HepG2 (cell line): ENCODE measurements around the gene PIGX. TPM values are rescaled to one million over a fixed set of nuclear protein-coding genes. Genes with fewer than 3 reads are reported as not detected.

Source experiments
- ATF7-NPFF ChIP-seq: sonication (generic); formaldehyde crosslinking; IDR thresholded peaks from 2 replicates; pipeline ENCODE4 v1.8.1; 2023; ENCODE audit warnings: mild to moderate bottlenecking, low read depth, missing genetic modification reagents, moderate library complexity
- CENPT ChIP-seq: sonication (generic); formaldehyde crosslinking; IDR thresholded peaks from 2 replicates; pipeline ENCODE4 v1.8.0; 2022; ENCODE audit warnings: low read depth, mild to moderate bottlenecking, moderate library complexity, missing genetic modification reagents
- GMEB1 ChIP-seq: sonication (generic); formaldehyde crosslinking; IDR thresholded peaks from 2 replicates; pipeline ENCODE4 v1.5.1; 2020; ENCODE audit warnings: missing genetic modification reagents, mild to moderate bottlenecking, borderline replicate concordance
- HINFP ChIP-seq: sonication (generic); formaldehyde crosslinking; IDR thresholded peaks from 2 replicates; pipeline ENCODE4 v1.4.0; 2020; ENCODE audit warnings: low read depth, mild to moderate bottlenecking, missing genetic modification reagents
- MTA3 ChIP-seq: sonication (generic); formaldehyde crosslinking; IDR thresholded peaks from 2 replicates; pipeline ENCODE4 v1.4.0; 2020; ENCODE audit warnings: missing genetic modification reagents
- MYPOP ChIP-seq: sonication (generic); formaldehyde crosslinking; IDR thresholded peaks from 2 replicates; pipeline ENCODE4 v1.8.1; 2023; ENCODE audit warnings: mild to moderate bottlenecking, moderate library complexity, missing genetic modification reagents
- NFKB2 ChIP-seq: sonication (generic); formaldehyde crosslinking; IDR thresholded peaks from 2 replicates; pipeline ENCODE4 v1.4.0; 2020; ENCODE audit warnings: missing genetic modification reagents, borderline replicate concordance
- NFYC ChIP-seq: IDR thresholded peaks from 2 replicates; pipeline ENCODE4 v1.6.1; 2016; ENCODE audit warnings: missing genetic modification reagents, missing compliant biosample characterization
- NR0B2 ChIP-seq: sonication (generic); formaldehyde crosslinking; IDR thresholded peaks from 2 replicates; pipeline ENCODE4 v1.4.0; 2020; ENCODE audit warnings: mild to moderate bottlenecking, missing genetic modification reagents
- SMC3 ChIP-seq: IDR thresholded peaks from 2 replicates; pipeline ENCODE4 v1.6.1; 2011; ENCODE audit warnings: low read length, improper control_type of control experiment
- THAP11 ChIP-seq: IDR thresholded peaks from 2 replicates; pipeline ENCODE4 v1.6.1; 2016; ENCODE audit warnings: missing biosample characterization, missing genetic modification reagents
- TRIM22 ChIP-seq: fragments of 450-650 bp; IDR thresholded peaks from 2 replicates; pipeline ENCODE4 v1.6.1; 2017
- ZFAT ChIP-seq: sonication (generic); formaldehyde crosslinking; conservative IDR thresholded peaks from 2 replicates; pipeline ENCODE4 v1.8.1; 2023; ENCODE audit warnings: missing genetic modification reagents, inconsistent platforms
- ZFP36L2 ChIP-seq: sonication (generic); formaldehyde crosslinking; IDR thresholded peaks from 2 replicates; pipeline ENCODE4 v1.4.0; 2020; ENCODE audit warnings: missing genetic modification reagents
- ZMAT3 ChIP-seq: sonication (generic); formaldehyde crosslinking; conservative IDR thresholded peaks from 2 replicates; pipeline ENCODE4 v1.7.0; 2021; ENCODE audit warnings: missing genetic modification reagents
- ZNF383 ChIP-seq: sonication (generic); formaldehyde crosslinking; IDR thresholded peaks from 2 replicates; pipeline ENCODE4 v1.4.0; 2020; ENCODE audit warnings: missing genetic modification reagents, mild to moderate bottlenecking, borderline replicate concordance
- ZNF550 ChIP-seq: sonication (generic); formaldehyde crosslinking; IDR thresholded peaks from 2 replicates; pipeline ENCODE4 v1.4.0; 2020; ENCODE audit warnings: mild to moderate bottlenecking, missing genetic modification reagents, borderline replicate concordance
- ZNF749 ChIP-seq: sonication (generic); formaldehyde crosslinking; IDR thresholded peaks from 2 replicates; pipeline ENCODE4 v1.8.0; 2022; ENCODE audit warnings: mild to moderate bottlenecking, missing genetic modification reagents, moderate library complexity, borderline replicate concordance
- ZZZ3 ChIP-seq: sonication (generic); formaldehyde crosslinking; IDR thresholded peaks from 2 replicates; pipeline ENCODE4 v1.4.0; 2020; ENCODE audit warnings: missing genetic modification reagents, mild to moderate bottlenecking, borderline replicate concordance
- polyA plus RNA-seq, 8 experiments: library from polyadenylated mRNA; depleted of rRNA in 3 of 8; stranded (reverse) in 7 of 8; unstranded in 1 of 8; fragments of >200 nt; fragmentation: Illumina TruSeq in 4 of 8; extraction: Trizol in 4 of 8; gene quantifications; 2 replicates each; pipeline versions ENCODE4 v1.2.1 to v1.2.3, GENCODE V29; 2011 to 2016; ENCODE audit warnings: low read depth in 4 of 8, missing spikeins in 1 of 8, mixed read lengths in 1 of 8; ENCODE audit not compliant: insufficient read depth in 1 of 8
- total RNA-seq, 5 experiments: library from RNA; depleted of rRNA; stranded (reverse); fragments of >200 nt; fragmentation: Illumina TruSeq; extraction: Trizol; gene quantifications; 2 replicates each; pipeline ENCODE4 v1.2.3, GENCODE V29; 2016; ENCODE audit warnings: low read depth in 1 of 5

Gene PIGX
- total and polyA plus RNA-seq, 2 of the 13 experiments (the other 11 are each of a cell fraction or from before 2014, with no cell fraction given): 13.2 to 21.3 TPM

GRCh38 chr3:196711838-196712513 is at the start of gene PIGX, which contains the start of gene CEP19 (continued):
- no peak for TF ChIP-seq TRIM22
- TF ChIP-seq ZFAT (CRISPR knock-in tag): no peak
- no peak for TF ChIP-seq HINFP (CRISPR knock-in tag)
- no peak for TF ChIP-seq ZNF550
- peak; percentile 51 for TF ChIP-seq MYPOP (CRISPR knock-in tag)
- no peak for TF ChIP-seq MTA3
- TF ChIP-seq NFKB2 (CRISPR knock-in tag): no peak
- TF ChIP-seq GMEB1 (CRISPR knock-in tag): no peak
- TF ChIP-seq SMC3: no peak
- TF ChIP-seq CENPT (CRISPR knock-in tag): no peak
- no peak for TF ChIP-seq ZZZ3 (CRISPR knock-in tag)
- no peak for TF ChIP-seq NFYC (CRISPR knock-in tag)
- peak; percentile 73; the same call in 1 of the 2 replicates for TF ChIP-seq ATF7-NPFF
- 0 out of 2 replicates have a peak, but pooled peaks have one; percentile 22 for TF ChIP-seq THAP11 (CRISPR knock-in tag)
- TF ChIP-seq ZFP36L2 (CRISPR knock-in tag): no peak
- TF ChIP-seq ZNF383 (CRISPR knock-in tag): no peak
- no peak for TF ChIP-seq ZNF749 (CRISPR knock-in tag)
- TF ChIP-seq NR0B2 (CRISPR knock-in tag): no peak
- TF ChIP-seq ZMAT3: no peak
